ENCODE results near the gene PHF19. TPM values are rescaled to one million over a fixed set of nuclear protein-coding genes. Genes with fewer than 3 reads are reported as not detected.

Gene PHF19
- total and polyA plus RNA-seq, 2 experiments from 2014 or later: 17.1 to 28.2 TPM

DNA sequence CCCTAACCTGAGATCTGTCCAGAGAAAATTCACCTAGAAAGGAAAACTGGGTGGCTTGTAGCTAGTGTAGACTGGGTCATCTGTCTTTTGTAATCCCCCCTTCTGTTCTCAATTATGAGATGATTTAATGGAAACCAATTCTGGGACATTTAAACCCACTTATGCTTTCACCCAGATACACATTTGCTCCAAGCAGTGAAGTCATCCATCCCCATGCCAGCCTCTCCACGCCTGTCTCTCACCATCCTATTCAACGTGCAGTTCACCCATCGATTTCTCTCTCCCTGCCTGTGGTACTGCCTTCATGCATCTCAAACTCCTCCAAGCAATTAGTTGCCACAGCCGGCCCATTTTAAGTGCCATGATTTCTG lies 1.8 kb downstream of the PHF19 start:
- H3K9ac ChIP-seq: peak overlapping the region; percentile 92; the same call in 1 of the 2 replicates
- H3K27me3 ChIP-seq (replicated peaks; ENCODE audit: insufficient read depth): no peaks in the 10 kb centered on the region
- no peaks in the 10 kb centered on the region for H3K9me2 ChIP-seq (ENCODE audit: insufficient read depth)
- no peaks in the 10 kb centered on the region for H3K9me3 ChIP-seq (ENCODE audit: low read depth)
- no peak overlapping the region for H3K27ac ChIP-seq
- H4K20me1 ChIP-seq (ENCODE audit: insufficient read depth): no peaks in the 10 kb centered on the region
- peak overlapping the region; percentile 95 for H3K4me2 ChIP-seq (ENCODE audit: unreplicated experiment)
- H3K36me3 ChIP-seq (ENCODE audit: low read depth): no peaks in the 10 kb centered on the region; the same call in 1 of the 2 replicates
- no peak for TF ChIP-seq EZH2 (IDR thresholded peaks at IDR 0.05; ENCODE audit: insufficient read depth, poor library complexity, severe bottlenecking)
- TF ChIP-seq EZH2phosphoT487 (IDR thresholded peaks at IDR 0.05; ENCODE audit: insufficient read depth, low read depth): no peak
- DNase-seq: no peak
- H2AFZ ChIP-seq: peak overlapping the region; percentile 94; the same call in 1 of the 2 replicates
- no peaks in the 10 kb centered on the region for H3F3A ChIP-seq (ENCODE audit: insufficient read depth)
- in situ Hi-C loops (cut with MboI): no loop called here
- H3K79me2 ChIP-seq (ENCODE audit: insufficient read depth): no peaks in the 10 kb centered on the region
- peak overlapping the region; percentile 93; the same call in 1 of the 2 replicates for H3K4me3 ChIP-seq
- no peaks in the 10 kb centered on the region for H3K4me1 ChIP-seq (ENCODE audit: insufficient read depth)
- 53 to 54% methylated on average over 4 of the region's 4 CpGs for WGBS, 2 experiments (ENCODE audit: low coverage in 1 of 2, low lambda C conversion rate in 2 of 2, missing lambda C conversion rate in 2 of 2)

- H3K27me3 ChIP-seq (replicated peaks; ENCODE audit: insufficient read depth): no peaks in the 10 kb centered on the region
- H3K9me3 ChIP-seq (ENCODE audit: low read depth): no peaks in the 10 kb centered on the region
- H3K79me2 ChIP-seq (ENCODE audit: insufficient read depth): no peaks in the 10 kb centered on the region
- no peak overlapping the region for H3K27ac ChIP-seq
- 96 to 98% methylated on average over 10 of the region's 10 CpGs for WGBS, 2 experiments (ENCODE audit: low coverage in 1 of 2, low lambda C conversion rate in 2 of 2, missing lambda C conversion rate in 2 of 2)
- H4K20me1 ChIP-seq (ENCODE audit: insufficient read depth): no peaks in the 10 kb centered on the region
- in situ Hi-C loops (cut with MboI): no loop called here
- no peaks in the 10 kb centered on the region for H3K4me1 ChIP-seq (ENCODE audit: insufficient read depth)
- H3F3A ChIP-seq (ENCODE audit: insufficient read depth): no peaks in the 10 kb centered on the region
- no peak overlapping the region; the same call in 1 of the 2 replicates for H3K9ac ChIP-seq
- H3K4me2 ChIP-seq (ENCODE audit: unreplicated experiment): no peak overlapping the region
- H2AFZ ChIP-seq: no peak overlapping the region
- DNase-seq: no peak
- no peaks in the 10 kb centered on the region for H3K9me2 ChIP-seq (ENCODE audit: insufficient read depth)
- no peaks in the 10 kb centered on the region; the same call in 1 of the 2 replicates for H3K36me3 ChIP-seq (ENCODE audit: low read depth)
- H3K4me3 ChIP-seq: no peak overlapping the region
- TF ChIP-seq EZH2phosphoT487 (IDR thresholded peaks at IDR 0.05; ENCODE audit: insufficient read depth, low read depth) (no peak), EZH2 (IDR thresholded peaks at IDR 0.05; ENCODE audit: insufficient read depth, poor library complexity, severe bottlenecking) (no peak)
These were observed 2.5 kb downstream of the PHF19 start for GRCh38 chr9:120874226-120875194.

DNA sequence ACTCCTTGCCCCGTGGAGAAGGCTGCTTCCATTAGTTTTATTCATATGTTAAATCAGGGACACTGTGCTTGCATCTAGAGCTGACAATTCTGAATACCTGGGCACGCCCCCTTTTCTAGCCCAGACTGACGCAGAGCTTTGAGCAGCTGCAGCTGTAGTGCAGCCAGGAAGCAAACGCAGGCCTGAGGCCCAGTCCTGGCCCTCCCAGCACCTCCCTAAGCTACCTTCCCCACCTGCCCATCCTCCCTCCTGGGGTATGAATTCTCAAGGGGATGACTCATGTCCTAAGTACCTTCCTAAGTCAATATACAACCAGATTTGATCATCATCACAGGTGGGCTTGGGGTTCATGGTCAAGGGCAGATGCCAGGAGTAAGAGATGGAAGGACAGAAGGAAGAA lies 3.5 kb downstream of the PHF19 start:
- H4K20me1 ChIP-seq (ENCODE audit: insufficient read depth): no peaks in the 10 kb centered on the region
- peaks cover 3% of the 10 kb centered on the region; the same call in 1 of the 2 replicates for H3K4me1 ChIP-seq (ENCODE audit: insufficient read depth)
- no peak overlapping the region for H3K27ac ChIP-seq
- no peaks in the 10 kb centered on the region for H3K27me3 ChIP-seq (replicated peaks; ENCODE audit: insufficient read depth)
- no peak for TF ChIP-seq EZH2 (IDR thresholded peaks at IDR 0.05; ENCODE audit: insufficient read depth, poor library complexity, severe bottlenecking)
- no peak for TF ChIP-seq EZH2phosphoT487 (IDR thresholded peaks at IDR 0.05; ENCODE audit: insufficient read depth, low read depth)
- H3K9ac ChIP-seq: no peak overlapping the region
- no peaks in the 10 kb centered on the region for H3K9me2 ChIP-seq (ENCODE audit: insufficient read depth)
- H3K4me2 ChIP-seq (ENCODE audit: unreplicated experiment): no peak overlapping the region
- no peak overlapping the region for H2AFZ ChIP-seq
- 77 to 81% methylated on average over 4 of the region's 4 CpGs for WGBS, 2 experiments (ENCODE audit: low coverage in 1 of 2, low lambda C conversion rate in 2 of 2, missing lambda C conversion rate in 2 of 2)
- no peaks in the 10 kb centered on the region for H3K79me2 ChIP-seq (ENCODE audit: insufficient read depth)
- H3K9me3 ChIP-seq (ENCODE audit: low read depth): no peaks in the 10 kb centered on the region
- H3F3A ChIP-seq (ENCODE audit: insufficient read depth): no peaks in the 10 kb centered on the region
- in situ Hi-C loops (cut with MboI): no loop called here
- no peak for DNase-seq
- no peaks in the 10 kb centered on the region; the same call in 1 of the 2 replicates for H3K36me3 ChIP-seq (ENCODE audit: low read depth)
- no peak overlapping the region for H3K4me3 ChIP-seq

DNA sequence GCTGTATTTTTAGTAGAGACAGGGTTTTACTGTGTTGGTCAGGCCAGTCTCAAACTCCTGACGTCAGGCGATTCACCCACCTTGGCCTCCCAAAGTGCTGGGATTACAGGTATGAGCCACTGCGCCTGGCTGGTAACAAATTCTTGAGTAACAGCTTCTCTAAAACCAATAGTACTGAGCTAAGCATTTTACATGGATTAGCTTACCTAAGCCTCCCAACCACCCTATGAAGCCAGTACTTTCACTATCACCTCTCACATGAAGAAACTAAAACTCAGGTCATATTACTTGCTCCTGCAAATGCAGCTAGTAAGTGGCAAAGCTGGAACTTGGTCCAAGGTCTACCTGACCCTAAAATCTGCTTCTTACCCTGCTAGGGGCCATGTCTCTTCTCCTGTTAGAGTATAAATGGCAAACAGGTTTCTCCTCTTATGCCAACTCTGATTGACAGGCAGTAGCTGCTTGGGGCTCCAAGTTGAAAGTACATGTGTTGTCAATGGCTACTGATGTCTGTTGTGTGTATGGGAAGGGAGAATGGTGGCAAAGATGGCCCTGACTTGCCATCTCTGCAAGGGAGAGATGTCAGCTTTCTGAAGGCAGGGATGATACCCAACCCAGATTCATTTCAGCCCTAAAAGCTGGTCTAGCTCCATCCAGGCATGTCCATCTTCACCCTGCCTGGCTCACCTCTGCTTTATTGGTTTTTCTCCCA lies 4.0 kb downstream of the PHF19 start:
- Histone ChIP-seq H3K4me3 (no peak overlapping the region), H3K9me3 (ENCODE audit: low read depth) (no peaks in the 10 kb centered on the region), H3F3A (ENCODE audit: insufficient read depth) (peaks cover 4% of the 10 kb centered on the region; the same call in 1 of the 2 replicates), H4K20me1 (ENCODE audit: insufficient read depth) (no peaks in the 10 kb centered on the region), H3K9ac (no peak overlapping the region), H3K27me3 (replicated peaks; ENCODE audit: insufficient read depth) (no peaks in the 10 kb centered on the region), H3K79me2 (ENCODE audit: insufficient read depth) (no peaks in the 10 kb centered on the region), H2AFZ (no peak overlapping the region), H3K9me2 (ENCODE audit: insufficient read depth) (no peaks in the 10 kb centered on the region), H3K4me2 (ENCODE audit: unreplicated experiment) (no peak overlapping the region), H3K27ac (no peak overlapping the region), H3K4me1 (ENCODE audit: insufficient read depth) (peaks cover 3% of the 10 kb centered on the region; the same call in 1 of the 2 replicates), H3K36me3 (ENCODE audit: low read depth) (no peaks in the 10 kb centered on the region; the same call in 1 of the 2 replicates)
- TF ChIP-seq EZH2phosphoT487 (IDR thresholded peaks at IDR 0.05; ENCODE audit: insufficient read depth, low read depth) (no peak), EZH2 (IDR thresholded peaks at IDR 0.05; ENCODE audit: insufficient read depth, poor library complexity, severe bottlenecking) (no peak)
- DNase-seq: no peak
- WGBS, 2 experiments (ENCODE audit: low coverage in 1 of 2, low lambda C conversion rate in 2 of 2, missing lambda C conversion rate in 2 of 2): 91 to 92% methylated on average over 3 of the region's 3 CpGs
- in situ Hi-C loops (cut with MboI): no loop called here

Measured in GM23248 (cell line).